LNCAP (cell line): ENCODE measurements around the gene RAB1B.

Experiments used
- CTCF ChIP-seq: fragments of 450-650 bp; IDR thresholded peaks from 2 replicates; pipeline ENCODE4 v1.5.1; 2017; ENCODE audit warnings: mild to moderate bottlenecking

The RAB1B gene

GRCh38 chr11:66314561-66315497, 46.4 kb downstream of the RAB1B start:
- no peak for TF ChIP-seq CTCF

- TF ChIP-seq CTCF = no peak
Observed at GRCh38 chr11:66315498-66315885, 47.1 kb downstream of the RAB1B start.

GRCh38 chr11:66315921-66316811, 47.7 kb downstream of the RAB1B start:
- no peak for TF ChIP-seq CTCF

GRCh38 chr11:66316849-66317251, 48.4 kb downstream of the RAB1B start, which contains the start of gene CD248:
CD248 (minus strand) TSS chr11:66317044; CDS start chr11:66317027, 17 bp downstream.
- TF ChIP-seq CTCF = no peak

- no peak for TF ChIP-seq CTCF
Observed at GRCh38 chr11:66317322-66317722, 48.9 kb downstream of the RAB1B start.

DNA sequence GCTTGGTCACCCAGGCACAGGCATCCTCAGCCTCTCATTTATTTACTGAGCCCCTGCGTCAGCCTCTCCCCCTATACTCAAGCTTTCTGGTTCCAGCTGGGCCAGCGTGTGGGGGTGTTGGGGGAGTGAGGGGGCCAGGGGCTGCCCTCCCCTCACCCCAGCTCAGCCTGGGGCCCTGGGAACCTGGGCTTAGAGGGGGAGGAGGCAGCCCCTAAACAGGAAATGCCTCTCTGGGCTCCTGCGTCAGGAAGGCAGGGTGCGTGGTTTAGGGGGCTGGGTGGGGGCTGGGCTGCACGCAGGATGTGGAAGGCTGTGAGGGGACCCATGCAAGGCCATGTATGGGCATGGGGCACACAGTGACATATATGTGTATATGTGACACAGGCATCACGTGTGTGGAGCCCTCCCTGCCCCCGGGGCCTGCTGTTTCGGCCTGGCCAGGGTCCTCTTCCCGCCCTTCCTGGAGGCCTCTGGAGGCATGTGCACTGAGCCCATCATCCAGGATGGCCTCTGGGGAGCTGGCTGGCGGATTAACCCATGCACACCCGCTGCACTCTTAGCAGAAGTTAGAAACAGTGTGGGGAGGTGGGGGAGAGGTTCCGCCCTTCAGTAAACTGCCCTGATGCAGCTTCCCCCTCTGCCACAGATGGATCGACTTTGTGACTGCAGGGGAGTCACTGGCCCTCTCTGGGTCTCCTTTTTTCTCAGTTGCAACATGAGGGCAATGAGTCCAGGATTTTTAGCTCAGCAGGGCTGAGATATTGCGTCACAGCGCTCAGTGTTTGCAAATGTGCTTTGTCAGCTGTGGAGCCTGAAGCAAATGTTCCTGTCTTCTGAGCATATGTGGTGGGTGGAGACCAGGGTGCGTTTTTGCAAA, 49.5 kb downstream of the RAB1B start:
- no peak for TF ChIP-seq CTCF

GRCh38 chr11:66318600-66318970, 50.1 kb downstream of the RAB1B start:
- TF ChIP-seq CTCF = no peak
